ENCODE measurements around the gene ZNF790. TPM values are rescaled to one million over a fixed set of nuclear protein-coding genes. Genes with fewer than 3 reads are reported as not detected.
A peak's percentile ranks its signal among the peaks of the same experiment; 100 is the strongest.
"Not testable (repeated sequence)": the region's sequence is repeated elsewhere in the genome, so short reads cannot be mapped to it uniquely, and the experiment has no call there.

ZNF790 gene
- total RNA-seq, 1 donor from 2014 or later: 11.5 TPM

DNA sequence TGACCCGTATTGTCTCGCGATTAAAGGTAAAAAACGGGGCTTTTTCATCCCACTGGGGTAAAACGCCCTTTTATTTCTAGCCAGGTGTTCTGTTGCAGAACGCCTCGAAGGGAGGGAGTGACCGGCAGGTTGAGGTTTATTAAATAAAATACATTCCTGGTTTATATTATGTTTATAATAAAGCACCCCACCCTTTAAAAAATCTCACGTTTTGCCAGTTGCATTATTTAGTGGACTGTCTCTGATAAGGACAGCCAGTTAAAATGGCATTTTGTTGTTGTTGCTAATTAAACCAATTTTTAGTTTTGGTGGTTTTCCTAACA, 40.4 kb downstream of the ZNF790 start:
- H3K27ac Mint-ChIP-seq: peak overlapping the region; percentile 99
- H3K4me1 Mint-ChIP-seq: peaks cover 18% of the 10 kb centered on the region
- TF ChIP-seq, protein P1, sequence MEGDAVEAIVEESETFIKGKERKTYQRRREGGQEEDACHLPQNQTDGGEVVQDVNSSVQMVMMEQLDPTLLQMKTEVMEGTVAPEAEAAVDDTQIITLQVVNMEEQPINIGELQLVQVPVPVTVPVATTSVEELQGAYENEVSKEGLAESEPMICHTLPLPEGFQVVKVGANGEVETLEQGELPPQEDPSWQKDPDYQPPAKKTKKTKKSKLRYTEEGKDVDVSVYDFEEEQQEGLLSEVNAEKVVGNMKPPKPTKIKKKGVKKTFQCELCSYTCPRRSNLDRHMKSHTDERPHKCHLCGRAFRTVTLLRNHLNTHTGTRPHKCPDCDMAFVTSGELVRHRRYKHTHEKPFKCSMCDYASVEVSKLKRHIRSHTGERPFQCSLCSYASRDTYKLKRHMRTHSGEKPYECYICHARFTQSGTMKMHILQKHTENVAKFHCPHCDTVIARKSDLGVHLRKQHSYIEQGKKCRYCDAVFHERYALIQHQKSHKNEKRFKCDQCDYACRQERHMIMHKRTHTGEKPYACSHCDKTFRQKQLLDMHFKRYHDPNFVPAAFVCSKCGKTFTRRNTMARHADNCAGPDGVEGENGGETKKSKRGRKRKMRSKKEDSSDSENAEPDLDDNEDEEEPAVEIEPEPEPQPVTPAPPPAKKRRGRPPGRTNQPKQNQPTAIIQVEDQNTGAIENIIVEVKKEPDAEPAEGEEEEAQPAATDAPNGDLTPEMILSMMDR (IDR thresholded peaks at IDR 0.05): no peak
- H3K36me3 Mint-ChIP-seq (ENCODE audit: low read depth): peaks cover 49% of the 10 kb centered on the region
- peaks cover 23% of the 10 kb centered on the region for H3K9me3 Mint-ChIP-seq
- H3K4me3 Mint-ChIP-seq: peak overlapping the region; percentile 96
- CTCF ChIA-PET: interaction anchor here (1.3 kb wide), 1 partner anchor 24 kb away, joined by 4 read pairs; the partner anchor contains the start of gene ZNF850
- H3K27me3 Mint-ChIP-seq: no peaks in the 10 kb centered on the region
- no peak for ATAC-seq (ENCODE audit: low read depth)
- DNase-seq: no peak
- POLR2A ChIA-PET: interaction anchor here (0.9 to 1.3 kb wide), 12 partner anchors 8 to 709 kb away, joined by 3 to 14 read pairs (median 5); partner anchors contain the start of genes ZNF146, ZNF260, ZNF345 and ZNF382
- intact Hi-C loops (cut with micrococcal nuclease): loop anchor here (1.0 to 10.0 kb wide), 13 partner anchors 25 to 709 kb away; partner anchors contain the start of genes ZFP14, ZNF345, ZNF382 and ZNF420

DNA sequence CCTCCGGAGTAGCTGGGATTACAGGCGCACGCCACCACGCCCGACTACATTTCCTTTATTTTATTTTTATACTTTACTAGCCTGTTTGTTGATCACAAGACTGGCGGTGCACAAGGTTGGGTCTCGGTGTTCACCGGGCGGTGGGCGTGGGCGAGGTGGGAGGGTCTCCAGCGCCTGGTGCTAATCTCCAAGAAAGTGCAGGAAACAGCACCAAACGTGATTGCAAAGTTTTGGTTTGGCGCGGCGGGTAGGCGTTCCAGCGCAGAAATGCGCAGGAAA, 41.5 kb downstream of the ZNF790 start:
- Mint-ChIP-seq H3K27ac (peak overlapping the region; percentile 99), H3K4me3 (peak overlapping the region; percentile 96), H3K36me3 (ENCODE audit: low read depth) (peaks cover 44% of the 10 kb centered on the region), H3K9me3 (peaks cover 25% of the 10 kb centered on the region), H3K4me1 (peaks cover 22% of the 10 kb centered on the region), H3K27me3 (peaks cover 4% of the 10 kb centered on the region)
- intact Hi-C loops (cut with micrococcal nuclease): loop anchor here (2.0 to 10.0 kb wide), 3 partner anchors 192 to 710 kb away; partner anchors contain the start of genes ZFP14, ZNF382 and ZNF793
- POLR2A ChIA-PET: interaction anchor here (0.5 to 1.3 kb wide), 13 partner anchors 9 to 671 kb away, joined by 3 to 14 read pairs (median 5); partner anchors contain the start of genes ZNF146, ZNF260, ZNF345 and ZNF382
- TF ChIP-seq, protein P1 (IDR thresholded peaks at IDR 0.05): no peak
- CTCF ChIA-PET: interaction anchor here (1.3 kb wide), 1 partner anchor 23 kb away, joined by 4 read pairs; the partner anchor contains the start of gene ZNF850
- ATAC-seq (ENCODE audit: low read depth) (no peak), DNase-seq (no peak)

DNA sequence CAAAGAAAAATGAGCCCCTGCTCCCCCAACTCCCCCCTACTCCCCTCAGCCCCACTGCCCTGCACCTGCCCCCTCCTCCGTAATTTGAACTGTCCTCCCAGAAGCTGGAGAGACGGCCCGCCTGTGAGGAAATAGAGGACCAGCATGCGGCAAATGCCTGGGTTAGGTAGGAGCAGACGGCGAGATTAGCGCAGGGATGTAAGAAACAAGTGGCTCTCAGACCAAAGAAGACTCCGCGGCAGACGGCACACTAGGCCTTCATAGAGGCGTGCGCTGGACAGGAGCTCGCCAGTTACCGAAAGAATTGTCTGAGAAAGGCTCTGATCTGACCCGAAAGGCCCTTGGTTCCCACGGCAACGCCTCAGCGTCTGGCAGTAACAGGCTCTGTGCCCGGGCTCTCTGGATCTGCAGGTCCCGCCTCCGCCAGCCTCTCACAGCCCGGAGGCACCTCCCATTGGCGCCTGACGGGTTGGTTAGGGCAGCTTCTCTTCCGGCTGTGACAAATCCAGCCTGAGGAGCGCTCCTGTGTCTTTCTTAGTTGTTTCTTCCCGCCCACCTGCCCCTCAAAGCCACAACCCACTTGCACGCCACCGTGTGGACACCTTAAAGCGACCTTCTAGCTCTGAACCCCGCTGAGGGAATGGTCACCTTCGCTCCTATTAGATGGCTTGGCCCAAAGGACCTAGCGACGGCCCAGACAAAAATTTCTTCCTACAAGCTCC, 46.6 kb downstream of the ZNF790 start:
- peak; percentile 85 for ATAC-seq (ENCODE audit: low read depth)
- Mint-ChIP-seq H3K9me3 (peaks cover 24% of the 10 kb centered on the region), H3K4me3 (peak overlapping the region; percentile 28)
- intact Hi-C loops (cut with micrococcal nuclease): loop anchor here (10.0 kb wide), 1 partner anchor 187 kb away; the partner anchor contains the start of gene ZNF382
- H3K4me1 Mint-ChIP-seq; CTCF ChIA-PET; H3K27ac Mint-ChIP-seq; H3K36me3 Mint-ChIP-seq (ENCODE audit: low read depth); H3K27me3 Mint-ChIP-seq; DNase-seq: not testable (repeated sequence)
- POLR2A ChIA-PET: interaction anchor here (0.6 kb wide), 1 partner anchor 184 kb away, joined by 3 read pairs; no protein-coding TSS in a partner anchor

DNA sequence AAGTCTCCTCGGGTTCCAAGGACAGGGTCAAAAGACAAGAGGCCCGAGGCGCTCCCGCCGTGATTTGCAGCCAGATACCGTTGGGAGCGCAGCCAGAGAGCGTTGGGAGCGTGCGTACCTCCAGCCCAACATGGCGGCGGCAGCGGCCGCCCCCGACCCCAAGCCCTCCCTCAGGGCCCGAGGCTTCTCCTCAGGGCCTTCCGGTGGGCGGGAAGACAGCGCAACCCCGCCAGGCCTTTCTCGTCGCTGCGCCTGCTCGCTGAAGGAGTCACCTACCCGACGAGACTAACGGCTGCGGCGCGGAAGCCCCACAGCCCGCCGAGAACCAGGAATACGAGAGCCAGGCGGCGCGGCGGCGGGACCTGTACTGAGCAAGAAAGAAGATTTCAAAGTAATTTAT, 62.4 kb downstream of the ZNF790 start:
- TF ChIP-seq, protein P1 (IDR thresholded peaks at IDR 0.05): no peak
- Mint-ChIP-seq H3K9me3 (peaks cover 9% of the 10 kb centered on the region), H3K36me3 (ENCODE audit: low read depth) (peaks cover 26% of the 10 kb centered on the region), H3K4me3 (no peak overlapping the region), H3K27me3 (no peaks in the 10 kb centered on the region), H3K4me1 (peaks cover 24% of the 10 kb centered on the region), H3K27ac (no peak overlapping the region)
- POLR2A ChIA-PET: no interaction called here
- intact Hi-C loops (cut with micrococcal nuclease): loop anchor here (10.0 kb wide), 1 partner anchor 291 kb away; the partner anchor contains the start of gene ZNF566
- CTCF ChIA-PET: no interaction called here
- DNase-seq (no peak), ATAC-seq (ENCODE audit: low read depth) (no peak)

DNA sequence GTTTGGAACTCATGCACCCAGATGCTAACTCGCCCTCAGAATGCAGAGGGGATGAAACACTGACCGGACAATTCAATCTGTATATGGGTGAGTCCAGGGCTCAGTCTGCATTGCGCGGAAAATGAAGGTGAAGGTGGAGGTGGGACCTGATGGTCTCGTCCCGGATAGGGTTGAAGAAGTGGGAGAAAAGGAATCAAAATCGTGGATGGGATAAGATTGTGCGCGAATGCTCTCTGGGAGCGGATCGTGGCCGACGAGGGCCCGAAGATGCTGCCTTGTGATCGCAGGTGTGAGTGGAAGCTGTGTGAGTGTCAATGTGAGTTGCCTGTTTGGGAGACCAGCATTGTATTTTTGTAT, 65.0 kb downstream of the ZNF790 start:
- H3K27me3 Mint-ChIP-seq: no peaks in the 10 kb centered on the region
- peak overlapping the region; percentile 92 for H3K4me3 Mint-ChIP-seq
- H3K4me1 Mint-ChIP-seq: peaks cover 24% of the 10 kb centered on the region
- peak; percentile 23 for ATAC-seq (ENCODE audit: low read depth)
- TF ChIP-seq, protein P1 (IDR thresholded peaks at IDR 0.05): no peak
- ChIA-PET POLR2A (interaction anchor here (0.6 to 1.7 kb wide), 9 partner anchors 24 to 951 kb away, joined by 3 to 10 read pairs (median 5); partner anchors contain the start of genes ZNF345, ZNF420, ZNF566 and ZNF567), CTCF (interaction anchor here (0.9 to 2.0 kb wide), 2 partner anchors 24 to 77 kb away, joined by 4 read pairs; partner anchors contain the start of gene ZNF345)
- H3K27ac Mint-ChIP-seq: peak overlapping the region; percentile 85
- no peak for DNase-seq
- H3K36me3 Mint-ChIP-seq (ENCODE audit: low read depth): peaks cover 30% of the 10 kb centered on the region
- H3K9me3 Mint-ChIP-seq: peaks cover 12% of the 10 kb centered on the region
- intact Hi-C loops (cut with micrococcal nuclease): loop anchor here (1.0 to 10.0 kb wide), 9 partner anchors 65 to 819 kb away; partner anchors contain the start of genes ZNF383, ZNF420, ZNF461 and ZNF540
